Tibial nerve (tissue), 4 donors: ENCODE measurements around the gene KIAA0319L. TPM values are rescaled to one million over a fixed set of nuclear protein-coding genes. Genes with fewer than 3 reads are reported as not detected.
A peak's percentile ranks its signal among the peaks of the same experiment; 100 is the strongest.

Experiments used
- DNase-seq, 2 donors: peaks; one replicate each; pipeline ENCODE4 v3.0.0-alpha.2; 2019; ENCODE audit warnings: low spot score in 2 of 2
- H3K27ac ChIP-seq, 4 donors: fragments of 200-600 bp; sonication (generic) in 3 of 4; one replicate each; pipeline ENCODE4 v1.5.1; 2017 to 2019; ENCODE audit warnings: mild to moderate bottlenecking in 1 of 4
- H3K27me3 ChIP-seq, 2 donors: fragments of 200-600 bp; sonication (generic) in 1 of 2; one replicate each; pipeline versions ENCODE4 v1.5.1 to v1.6.0; 2017 to 2019
- H3K36me3 ChIP-seq, 3 donors: fragments of 200-600 bp; sonication (generic); one replicate each; pipeline ENCODE4 v1.5.1; 2018 to 2019
- H3K4me1 ChIP-seq, 4 donors: fragments of 200-600 bp; sonication (generic) in 3 of 4; one replicate each; pipeline ENCODE4 v1.5.1; 2017 to 2019
- H3K4me3 ChIP-seq, 4 donors: fragments of 200-600 bp; sonication (generic) in 3 of 4; one replicate each; pipeline ENCODE4 v1.5.1; 2017 to 2019; ENCODE audit warnings: mild to moderate bottlenecking in 1 of 4, moderate library complexity in 1 of 4
- H3K9me3 ChIP-seq, 4 donors: fragments of 200-600 bp; sonication (generic) in 3 of 4; one replicate each; pipeline ENCODE4 v1.5.1; 2017 to 2019
- EP300 ChIP-seq, 2 donors: sonication (generic); formaldehyde crosslinking; IDR thresholded peaks; one replicate each; pipeline ENCODE4 v1.6.1; 2017; ENCODE audit warnings: antibody characterized with exemption in 2 of 2, mild to moderate bottlenecking in 1 of 2
- POLR2A ChIP-seq, 2 donors: fragments of 450-650 bp; IDR thresholded peaks; one replicate each; pipeline ENCODE4 v1.6.1; 2017; ENCODE audit warnings: antibody characterized with exemption in 2 of 2, mild to moderate bottlenecking in 2 of 2, moderate library complexity in 2 of 2
- WGBS, 2 donors: methylation state at CpG; one replicate each; pipeline ENCODE4 v1.1.5; 2018; 5-methylcytosine and 5-hydroxymethylcytosine counted together
- total RNA-seq, 4 donors: library from RNA; depleted of rRNA; stranded (reverse); fragments of >200 nt; gene quantifications; one replicate each; pipeline ENCODE4 v1.1.0, GENCODE V29; 2016
- TF ChIP-seq, protein P1 (sequence below), 5 experiments: fragments of 200-600 bp in 3 of 5; fragments of 450-650 bp in 2 of 5; sonication (generic) in 3 of 5; IDR thresholded peaks; one replicate each; pipeline ENCODE4 v1.5.1; 2016 to 2019; ENCODE audit warnings: antibody characterized with exemption in 5 of 5, mild to moderate bottlenecking in 3 of 5, moderate library complexity in 2 of 5

The KIAA0319L gene
- total RNA-seq, 4 donors from 2014 or later, result 57.0 to 115 (median 70.7) TPM

- Histone ChIP-seq H3K9me3 (no peaks in the 10 kb centered on the region), H3K4me1 (peaks cover 0 to 71% (median 30%) of the 10 kb centered on the region in 4 donors), H3K4me3 (peak overlapping the region in 1 of 4 donors; percentile 84), H3K36me3 (peaks cover 0 to 39% (median 6%) of the 10 kb centered on the region in 3 donors), H3K27ac (peak overlapping the region in 3 of 4 donors; percentile 96 to 99 (median 98)), H3K27me3 (no peaks in the 10 kb centered on the region)
- no peak for TF ChIP-seq POLR2A (IDR thresholded peaks at IDR 0.05)
- TF ChIP-seq, protein P1, sequence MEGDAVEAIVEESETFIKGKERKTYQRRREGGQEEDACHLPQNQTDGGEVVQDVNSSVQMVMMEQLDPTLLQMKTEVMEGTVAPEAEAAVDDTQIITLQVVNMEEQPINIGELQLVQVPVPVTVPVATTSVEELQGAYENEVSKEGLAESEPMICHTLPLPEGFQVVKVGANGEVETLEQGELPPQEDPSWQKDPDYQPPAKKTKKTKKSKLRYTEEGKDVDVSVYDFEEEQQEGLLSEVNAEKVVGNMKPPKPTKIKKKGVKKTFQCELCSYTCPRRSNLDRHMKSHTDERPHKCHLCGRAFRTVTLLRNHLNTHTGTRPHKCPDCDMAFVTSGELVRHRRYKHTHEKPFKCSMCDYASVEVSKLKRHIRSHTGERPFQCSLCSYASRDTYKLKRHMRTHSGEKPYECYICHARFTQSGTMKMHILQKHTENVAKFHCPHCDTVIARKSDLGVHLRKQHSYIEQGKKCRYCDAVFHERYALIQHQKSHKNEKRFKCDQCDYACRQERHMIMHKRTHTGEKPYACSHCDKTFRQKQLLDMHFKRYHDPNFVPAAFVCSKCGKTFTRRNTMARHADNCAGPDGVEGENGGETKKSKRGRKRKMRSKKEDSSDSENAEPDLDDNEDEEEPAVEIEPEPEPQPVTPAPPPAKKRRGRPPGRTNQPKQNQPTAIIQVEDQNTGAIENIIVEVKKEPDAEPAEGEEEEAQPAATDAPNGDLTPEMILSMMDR (IDR thresholded peaks at IDR 0.05), result no peak
- 61 to 63% methylated on average over 4 of the region's 4 CpGs for WGBS, 2 donors
- DNase-seq, result no peak
Measured at GRCh38 chr1:35555212-35555584, 2.0 kb downstream of the KIAA0319L start.

DNA sequence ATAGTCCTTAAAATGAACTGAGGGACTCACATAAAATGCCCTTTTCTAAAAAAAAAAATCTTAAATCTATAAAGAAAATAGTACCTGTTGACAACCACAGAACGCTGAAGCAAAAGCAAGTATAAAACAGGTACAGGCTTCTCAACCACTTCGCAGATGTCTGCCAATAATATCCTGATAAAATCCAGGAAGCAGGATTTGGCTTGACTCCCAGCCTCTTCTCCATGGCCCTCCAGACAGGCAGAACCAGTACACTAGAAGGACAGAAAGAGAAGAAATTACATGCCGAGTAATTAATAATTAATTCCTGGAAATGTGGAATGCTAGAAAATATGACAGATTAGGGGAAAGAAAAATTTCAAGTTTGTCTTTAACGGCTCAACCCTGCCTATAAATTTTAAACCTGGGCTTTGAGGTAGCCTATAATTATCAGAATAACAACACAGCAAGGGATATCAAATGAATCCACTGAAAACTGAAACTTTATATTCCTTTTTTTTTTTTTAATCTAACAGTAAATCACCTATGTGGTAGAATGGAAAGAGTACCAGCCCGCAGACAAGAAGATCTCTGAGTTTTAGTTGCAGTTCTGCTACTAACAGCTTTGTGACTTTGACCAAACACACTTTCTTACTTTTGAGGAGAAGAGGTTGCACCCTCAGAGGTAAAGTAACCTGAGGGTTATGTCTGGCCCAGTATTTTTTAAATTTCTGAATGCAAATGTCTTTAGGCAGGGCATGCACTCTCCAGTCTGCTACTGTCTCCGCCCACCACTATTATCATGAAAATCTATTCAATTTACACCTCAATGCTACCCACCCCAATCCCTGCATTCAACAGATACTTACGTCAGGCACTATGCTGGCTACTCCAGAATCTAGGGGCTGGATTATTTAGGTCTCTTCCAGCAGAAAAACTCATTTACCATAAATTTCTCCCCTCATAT, 2.7 kb downstream of the KIAA0319L start:
- no peaks in the 10 kb centered on the region for H3K27me3 ChIP-seq
- DNase-seq, result no peak
- 58 to 64% methylated on average over 7 of the region's 7 CpGs for WGBS, 2 donors
- peak overlapping the region in 3 of 4 donors; percentile 1 to 99 (median 98) for H3K27ac ChIP-seq
- H3K4me3 ChIP-seq, result no peak overlapping the region
- peaks cover 0 to 37% (median 6%) of the 10 kb centered on the region in 3 donors for H3K36me3 ChIP-seq
- peaks cover 0 to 65% (median 30%) of the 10 kb centered on the region in 4 donors for H3K4me1 ChIP-seq
- TF ChIP-seq EP300 (IDR thresholded peaks at IDR 0.05) (no peak), POLR2A (IDR thresholded peaks at IDR 0.05) (no peak)
- TF ChIP-seq, protein P1 (IDR thresholded peaks at IDR 0.05), result no peak
- no peaks in the 10 kb centered on the region for H3K9me3 ChIP-seq

- peaks cover 0 to 59% (median 30%) of the 10 kb centered on the region in 4 donors for H3K4me1 ChIP-seq
- 51 to 58% methylated on average over 2 of the region's 2 CpGs for WGBS, 2 donors
- H3K36me3 ChIP-seq, result peaks cover 0 to 37% (median 6%) of the 10 kb centered on the region in 3 donors
- TF ChIP-seq EP300 (IDR thresholded peaks at IDR 0.05) (no peak), POLR2A (IDR thresholded peaks at IDR 0.05) (no peak)
- TF ChIP-seq, protein P1 (IDR thresholded peaks at IDR 0.05), result no peak
- no peak for DNase-seq
- no peaks in the 10 kb centered on the region for H3K27me3 ChIP-seq
- H3K27ac ChIP-seq, result peak overlapping the region in 2 of 4 donors; percentile 46 to 98
- no peak overlapping the region for H3K4me3 ChIP-seq
- no peaks in the 10 kb centered on the region for H3K9me3 ChIP-seq
Measured at GRCh38 chr1:35553851-35554250, 3.4 kb downstream of the KIAA0319L start.

GRCh38 chr1:35546614-35547013, 10.6 kb downstream of the KIAA0319L start:
- Histone ChIP-seq H3K9me3 (no peaks in the 10 kb centered on the region), H3K27ac (no peak overlapping the region), H3K4me3 (no peak overlapping the region), H3K36me3 (peaks cover 0 to 22% (median 0%) of the 10 kb centered on the region in 3 donors), H3K4me1 (peaks cover 0 to 51% (median 12%) of the 10 kb centered on the region in 4 donors), H3K27me3 (no peaks in the 10 kb centered on the region)
- DNase-seq, result no peak
- 98 to 100% methylated on average over 1 of the region's 1 CpG for WGBS, 2 donors
- no peak for TF ChIP-seq POLR2A (IDR thresholded peaks at IDR 0.05)

GRCh38 chr1:35544976-35545375, 12.2 kb downstream of the KIAA0319L start:
- TF ChIP-seq, protein P1 (IDR thresholded peaks at IDR 0.05), result peak in 4 of 5 experiments; percentile 15 to 36 (median 32)
- TF ChIP-seq EP300 (IDR thresholded peaks at IDR 0.05), result no peak
- Histone ChIP-seq H3K27me3 (no peaks in the 10 kb centered on the region), H3K36me3 (peaks cover 0 to 11% (median 0%) of the 10 kb centered on the region in 3 donors), H3K9me3 (no peaks in the 10 kb centered on the region), H3K4me1 (peaks cover 0 to 59% (median 24%) of the 10 kb centered on the region in 4 donors), H3K4me3 (no peak overlapping the region), H3K27ac (peak overlapping the region in 3 of 4 donors; percentile 13 to 27 (median 14))
- 35 to 58% methylated on average over 3 of the region's 3 CpGs for WGBS, 2 donors
- peak in 1 of 2 donors; percentile 48 for DNase-seq
